GM10266 (cell line): ENCODE measurements around the gene MTUS2.

Experiments used
- DNase-seq: peaks from one replicate; pipeline ENCODE4 v3.0.0; 2012; ENCODE audit errors: extremely low spot score
- TF ChIP-seq, protein P1 (sequence below): IDR thresholded peaks from 2 replicates; pipeline ENCODE4 v1.5.1; 2012; ENCODE audit warnings: mild to moderate bottlenecking, low read depth; ENCODE audit not compliant: control insufficient read depth, insufficient read depth; ENCODE audit errors: missing control alignments

Gene MTUS2

GRCh38 chr13:29271606-29272005, 451.5 kb downstream of the MTUS2 start:
- DNase-seq: no peak
- TF ChIP-seq, protein P1, sequence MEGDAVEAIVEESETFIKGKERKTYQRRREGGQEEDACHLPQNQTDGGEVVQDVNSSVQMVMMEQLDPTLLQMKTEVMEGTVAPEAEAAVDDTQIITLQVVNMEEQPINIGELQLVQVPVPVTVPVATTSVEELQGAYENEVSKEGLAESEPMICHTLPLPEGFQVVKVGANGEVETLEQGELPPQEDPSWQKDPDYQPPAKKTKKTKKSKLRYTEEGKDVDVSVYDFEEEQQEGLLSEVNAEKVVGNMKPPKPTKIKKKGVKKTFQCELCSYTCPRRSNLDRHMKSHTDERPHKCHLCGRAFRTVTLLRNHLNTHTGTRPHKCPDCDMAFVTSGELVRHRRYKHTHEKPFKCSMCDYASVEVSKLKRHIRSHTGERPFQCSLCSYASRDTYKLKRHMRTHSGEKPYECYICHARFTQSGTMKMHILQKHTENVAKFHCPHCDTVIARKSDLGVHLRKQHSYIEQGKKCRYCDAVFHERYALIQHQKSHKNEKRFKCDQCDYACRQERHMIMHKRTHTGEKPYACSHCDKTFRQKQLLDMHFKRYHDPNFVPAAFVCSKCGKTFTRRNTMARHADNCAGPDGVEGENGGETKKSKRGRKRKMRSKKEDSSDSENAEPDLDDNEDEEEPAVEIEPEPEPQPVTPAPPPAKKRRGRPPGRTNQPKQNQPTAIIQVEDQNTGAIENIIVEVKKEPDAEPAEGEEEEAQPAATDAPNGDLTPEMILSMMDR: no peak

DNA sequence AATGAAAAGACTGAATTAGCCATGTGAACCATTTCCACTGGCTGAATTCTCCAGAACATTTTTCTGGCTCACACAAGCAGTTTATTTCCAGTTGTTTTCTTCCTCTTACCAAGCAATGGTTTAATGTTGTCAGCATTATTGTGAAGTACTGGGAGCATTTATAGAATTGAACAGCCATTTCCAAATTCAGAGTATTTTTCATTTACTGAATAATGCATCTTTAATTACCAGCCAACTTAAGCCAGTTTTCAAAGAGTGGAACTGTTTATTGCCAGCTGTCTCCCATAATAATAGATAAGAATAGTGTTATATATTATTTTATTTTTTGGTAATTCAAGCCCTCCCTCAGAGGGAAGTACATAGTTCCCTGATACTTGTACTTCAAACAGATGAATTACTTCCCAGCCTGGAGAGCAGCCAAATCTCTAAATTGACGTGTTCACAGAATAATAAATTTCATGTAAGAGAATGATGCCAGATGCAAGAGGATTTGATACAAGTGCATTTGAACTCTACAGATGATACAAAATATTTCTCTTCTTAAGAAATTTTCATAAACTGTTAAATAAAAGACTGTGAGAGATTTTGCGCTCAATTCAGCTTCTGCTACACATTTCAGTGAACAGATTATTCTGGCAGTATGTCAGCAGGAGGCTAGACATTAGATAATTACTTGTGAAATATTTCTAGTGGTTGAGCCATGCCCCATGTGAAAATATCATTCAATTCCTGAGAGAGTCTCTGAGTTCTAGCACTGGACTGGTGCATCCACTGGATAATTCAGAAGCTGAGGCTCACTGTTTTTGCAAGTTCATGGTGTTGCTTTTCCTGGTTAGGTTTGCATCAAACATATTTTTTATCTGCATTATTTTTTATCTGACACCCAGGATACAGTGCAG, 459.5 kb downstream of the MTUS2 start:
- TF ChIP-seq, protein P1: no peak
- DNase-seq: no peak

DNA sequence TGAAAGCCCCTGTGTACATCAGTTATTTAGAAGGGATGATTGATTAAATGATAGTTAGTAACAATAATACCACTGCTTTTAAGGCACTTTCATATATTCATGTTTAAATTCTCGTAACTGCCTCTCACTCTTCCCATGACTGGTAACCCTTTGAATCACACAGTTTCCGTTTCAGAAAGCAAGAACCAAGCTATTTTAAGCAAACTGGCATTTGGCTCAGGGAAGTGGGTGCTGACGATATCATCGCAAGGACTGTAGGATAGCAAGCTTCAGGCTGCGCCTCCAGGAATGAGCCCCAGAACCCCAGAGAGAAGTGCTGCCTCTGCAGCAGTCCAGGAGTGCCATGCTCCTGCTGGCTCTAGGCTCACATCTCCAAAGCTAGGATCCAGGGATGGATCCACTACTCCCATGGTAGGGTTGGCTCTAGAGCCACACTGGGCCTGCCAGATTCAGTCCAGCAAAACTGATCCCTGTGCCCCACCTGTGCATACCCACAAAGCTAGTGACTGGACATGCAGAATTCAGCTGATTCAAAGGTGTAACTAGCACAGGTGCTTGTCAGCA, 461.9 kb downstream of the MTUS2 start:
- TF ChIP-seq, protein P1: no peak
- no peak for DNase-seq

- no peak for DNase-seq
- TF ChIP-seq, protein P1: no peak
Observed at GRCh38 chr13:29284726-29285125, 464.6 kb downstream of the MTUS2 start.

DNA sequence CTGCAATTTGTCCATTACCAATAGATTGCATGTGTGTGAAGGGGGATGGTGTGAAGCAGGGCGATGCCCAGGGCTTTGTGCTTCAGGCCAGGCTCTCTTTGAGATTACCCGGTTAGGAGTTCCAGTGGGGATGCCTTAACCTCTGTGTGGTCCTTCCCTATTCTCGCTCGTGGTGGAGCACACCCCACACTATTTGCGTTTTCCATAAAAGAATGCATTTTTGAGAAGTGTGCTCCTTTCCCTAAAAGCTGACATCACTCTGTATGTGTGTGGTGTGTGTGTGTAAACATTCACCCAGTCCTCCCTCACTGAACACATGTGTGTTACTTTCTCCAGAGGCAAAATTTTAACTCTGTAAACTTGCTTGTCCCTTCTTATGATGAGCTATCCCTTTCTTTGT, 467.1 kb downstream of the MTUS2 start:
- TF ChIP-seq, protein P1: no peak
- no peak for DNase-seq

GRCh38 chr13:29292045-29292444, 471.9 kb downstream of the MTUS2 start:
- TF ChIP-seq, protein P1: no peak
- DNase-seq: no peak

GRCh38 chr13:29294821-29295220, 474.7 kb downstream of the MTUS2 start:
- no peak for DNase-seq
- TF ChIP-seq, protein P1: no peak
